K562 (cell line): ENCODE measurements around the gene AP3M1. TPM values are rescaled to one million over a fixed set of nuclear protein-coding genes. Genes with fewer than 3 reads are reported as not detected.

Experiments
- ATAC-seq: fragments of 200-7000 bp; cut with Tn5 transposase; 3 replicates; pipeline ENCODE4 v1.9.1; 2020; ENCODE audit warnings: moderate library complexity
- BruUV-seq: library from RNA; stranded (reverse); fragments of 400-500 nt; replicated peaks from 2 replicates; lab custom pipeline; 2021; lab: Mats Ljungman, UMichigan
- CTCF ChIA-PET: fragments of 300-600 bp; formaldehyde crosslinking; extraction: SDS; loops from one replicate; lab custom pipeline; 2021; ENCODE audit warnings: low intra/inter-chr PET ratio; lab: Yijun Ruan, JAX
- POLR2A ChIA-PET: fragments of 300-600, 350-650 bp; sonication (Branson Sonifier 250); formaldehyde crosslinking; extraction: SDS; loops from one replicate; lab custom pipeline; 2021; ENCODE audit warnings: antibody characterized with exemption, inconsistent platforms; lab: Yijun Ruan, JAX
- DNase-seq, 4 experiments: peaks; one replicate each; pipeline versions ENCODE4 v3.0.0 to v3.0.0-alpha.2; 2011 to 2018; ENCODE audit warnings: low spot score in 3 of 4, mixed read lengths in 3 of 4; ENCODE audit errors: extremely low read depth in 1 of 4
- FAIRE-seq: peaks from 2 replicates; lab custom pipeline; 2011; peaks lifted over from hg19 to GRCh38; lab: Jason Lieb, UNC
- H2AFZ ChIP-seq: 2 replicates; pipeline ENCODE4 v1.6.0; 2011; ENCODE audit warnings: low read depth, low read length, control low read depth, inconsistent platforms
- H3K27ac ChIP-seq: fragments of 200-600 bp; 3 replicates; pipeline ENCODE4 v1.8.0; 2011; ENCODE audit warnings: low read depth, mild to moderate bottlenecking, control low read depth, inconsistent platforms, low read length, moderate library complexity, mixed read lengths; ENCODE audit errors: extremely low read depth
- H3K27me3 ChIP-seq, 2 experiments: fragments of 300-600 bp in 1 of 2; 2 replicates in 1 of 2; 3 replicates in 1 of 2; pipeline versions ENCODE4 v1.6.0 to v1.8.0; 2011; ENCODE audit warnings: inconsistent platforms in 2 of 2, low read length in 2 of 2, mild to moderate bottlenecking in 1 of 2, mixed read lengths in 1 of 2, moderate library complexity in 1 of 2; ENCODE audit not compliant: control insufficient read depth in 2 of 2, insufficient read depth in 2 of 2
- H3K36me3 ChIP-seq: fragments of 300-600 bp; 3 replicates; pipeline ENCODE4 v1.8.0; 2011; ENCODE audit warnings: mild to moderate bottlenecking, low read length, inconsistent platforms; ENCODE audit not compliant: control insufficient read depth, insufficient read depth
- H3K4me1 ChIP-seq, 2 experiments: fragments of 200-600 bp in 1 of 2; replicated peaks in 1 of 2; 2 replicates in 1 of 2; 3 replicates in 1 of 2; pipeline versions ENCODE4 v1.5.1 to v1.8.0; 2011; ENCODE audit warnings: inconsistent platforms in 2 of 2, low read length in 2 of 2, mild to moderate bottlenecking in 1 of 2, mixed read lengths in 1 of 2, moderate library complexity in 1 of 2; ENCODE audit not compliant: control insufficient read depth in 2 of 2, insufficient read depth in 2 of 2
- H3K4me2 ChIP-seq: 2 replicates; pipeline ENCODE4 v1.6.1; 2011; ENCODE audit warnings: low read length, control low read depth, inconsistent platforms, mixed read lengths; ENCODE audit not compliant: insufficient read depth
- H3K4me3 ChIP-seq: fragments of 200-600 bp; sonication (generic), shearing (Covaris generic); 2 replicates; pipeline ENCODE4 v1.5.1; 2016; ENCODE audit warnings: control low read depth, inconsistent platforms
- H3K79me2 ChIP-seq: fragments of 200-600 bp; 3 replicates; pipeline ENCODE4 v1.8.0; 2011; ENCODE audit warnings: low read length, inconsistent platforms; ENCODE audit not compliant: control insufficient read depth, insufficient read depth
- H3K9ac ChIP-seq, 2 experiments: 2 replicates each; pipeline versions ENCODE4 v1.6.0 to v1.6.1; 2011; ENCODE audit warnings: low read depth in 2 of 2, low read length in 2 of 2, control low read depth in 1 of 2, inconsistent platforms in 1 of 2, mild to moderate bottlenecking in 1 of 2, mixed read lengths in 1 of 2; ENCODE audit not compliant: insufficient read depth in 1 of 2
- H3K9me1 ChIP-seq: one replicate; pipeline ENCODE4 v1.6.0; 2011; ENCODE audit warnings: inconsistent platforms, mild to moderate bottlenecking, low read length, moderate library complexity; ENCODE audit not compliant: control insufficient read depth, insufficient read depth
- H3K9me3 ChIP-seq: replicated peaks from 2 replicates; pipeline ENCODE4 v1.5.1; 2011; ENCODE audit warnings: low read depth, low read length, inconsistent platforms; ENCODE audit not compliant: control insufficient read depth, insufficient read depth
- H4K20me1 ChIP-seq: replicated peaks from 2 replicates; pipeline ENCODE4 v1.6.1; 2011; ENCODE audit warnings: low read length, inconsistent platforms, mixed read lengths; ENCODE audit not compliant: control insufficient read depth, insufficient read depth
- BMI1 ChIP-seq: fragments of 150-350 bp; IDR thresholded peaks from 2 replicates; pipeline ENCODE4 v1.6.1; 2014; ENCODE audit warnings: low read length
- CXXC5 ChIP-seq: fragments of 250-450 bp; sonication (Bioruptor Pico); IDR thresholded peaks from 2 replicates; pipeline ENCODE4 v1.8.0; 2022; ENCODE audit warnings: inconsistent platforms, mild to moderate bottlenecking, moderate library complexity
- PYGO2 ChIP-seq: fragments of 450-650 bp; IDR thresholded peaks from 2 replicates; pipeline ENCODE4 v1.6.1; 2016; ENCODE audit warnings: mild to moderate bottlenecking, missing genetic modification characterization, moderate library complexity, missing compliant biosample characterization
- SMAD3 ChIP-seq: fragments of 450-650 bp; formaldehyde crosslinking; conservative IDR thresholded peaks from 2 replicates; pipeline ENCODE4 v1.4.0; 2020; ENCODE audit warnings: mild to moderate bottlenecking
- SP1 ChIP-seq: sonication (generic); formaldehyde crosslinking; IDR thresholded peaks from 2 replicates; pipeline ENCODE4 v1.8.1; 2022; ENCODE audit warnings: mild to moderate bottlenecking, missing genetic modification reagents
- TAF15 ChIP-seq: fragments of 200-400 bp; formaldehyde crosslinking; IDR thresholded peaks from 2 replicates; pipeline ENCODE4 v1.6.1; 2017; ENCODE audit warnings: mild to moderate bottlenecking, low read depth, low read length, moderate library complexity
- U2AF2 ChIP-seq: fragments of 200-400 bp; formaldehyde crosslinking; optimal IDR thresholded peaks from 2 replicates; pipeline ENCODE3; 2017; ENCODE audit warnings: low read depth, mild to moderate bottlenecking, low read length
- ZNF134 ChIP-seq: fragments of 250-450 bp; sonication (Bioruptor Pico); conservative IDR thresholded peaks from 2 replicates; pipeline ENCODE4 v1.4.0; 2020
- ZNF23 ChIP-seq: fragments of 250-450 bp; sonication (Bioruptor Pico); IDR thresholded peaks from 2 replicates; pipeline ENCODE4 v1.4.0; 2020; ENCODE audit warnings: mild to moderate bottlenecking
- WGBS: fragments of 100-300 bp; shearing (Covaris generic); methylation state at CpG from one replicate; pipeline ENCODE4 v1.1.6; 2016; ENCODE audit warnings: low coverage, mixed read lengths; ENCODE audit not compliant: insufficient coverage; ENCODE audit errors: missing lambda C conversion rate; 5-methylcytosine and 5-hydroxymethylcytosine counted together
- in situ Hi-C: fragments of 300-500 bp; cut with MboI; formaldehyde crosslinking; loops from 4 replicates; pipeline ENCODE4 v1.15.0; 2018; ENCODE audit warnings: inconsistent platforms, mixed read lengths
- intact Hi-C: fragments of 100-400 bp; cut with micrococcal nuclease; formaldehyde crosslinking; loops from 2 replicates; pipeline ENCODE4 v1.14.2; 2022
- polyA plus RNA-seq, 8 experiments: library from polyadenylated mRNA; depleted of rRNA in 4 of 8; stranded (reverse) in 5 of 8; unstranded in 3 of 8; fragments of >200 nt; fragmentation: Nextera tagmentation in 2 of 8; fragmentation: Illumina TruSeq in 1 of 8; extraction: Ambion mirVana in 2 of 8; extraction: Trizol in 1 of 8; gene quantifications; 2 replicates each; pipeline versions ENCODE4 v1.2.1 to v1.2.3, GENCODE V29; 2011 to 2014; ENCODE audit warnings: inconsistent platforms in 1 of 8, missing spikeins in 1 of 8
- total RNA-seq, 7 experiments: library from RNA; depleted of rRNA in 6 of 7; stranded (reverse); fragments of >200 nt in 6 of 7; fragmentation: Illumina TruSeq in 2 of 7; extraction: Trizol in 2 of 7; gene quantifications; 2 replicates each; pipeline versions ENCODE4 v1.2.1 to v1.2.3, GENCODE V29; 2011 to 2021; ENCODE audit warnings: low replicate concordance in 1 of 7
- TF ChIP-seq, protein P1 (sequence below), 2 experiments: fragments of 450-650 bp; IDR thresholded peaks; 2 replicates each; pipeline ENCODE4 v1.6.1; 2016
- TF ChIP-seq, protein P2 (sequence below): fragments of 200-400 bp; formaldehyde crosslinking; IDR thresholded peaks from 2 replicates; pipeline ENCODE4 v1.6.1; 2017; ENCODE audit warnings: mild to moderate bottlenecking, low read depth, low read length, moderate library complexity
- TF ChIP-seq, protein P3 (sequence below): fragments of 250-450 bp; sonication (Bioruptor Pico); IDR thresholded peaks from 2 replicates; pipeline ENCODE4 v1.4.0; 2020; ENCODE audit warnings: mild to moderate bottlenecking, moderate library complexity, borderline replicate concordance

The AP3M1 gene
- total and polyA plus RNA-seq, 9 of the 15 experiments (the other 6 are each of a cell fraction or from before 2014, with no cell fraction given): 44.3 to 135 (median 67.6) TPM

DNA sequence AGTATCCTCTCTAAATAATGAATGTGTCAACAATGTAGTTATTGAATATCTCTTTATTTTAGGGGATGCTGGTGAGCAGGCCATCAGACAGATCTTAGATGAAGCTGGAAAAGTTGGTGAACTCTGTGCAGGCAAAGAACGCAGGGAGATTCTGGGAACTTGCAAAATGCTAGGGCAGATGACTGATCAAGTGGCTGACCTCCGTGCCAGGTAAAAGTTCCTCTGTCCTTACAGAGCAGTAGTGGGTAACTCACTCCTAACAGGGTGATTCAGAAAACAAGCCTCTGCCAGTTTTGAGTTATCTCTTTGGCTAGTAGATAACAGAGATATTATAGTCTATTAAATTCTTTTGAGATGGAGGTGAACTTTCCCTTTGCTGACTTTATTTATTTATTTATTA lies 67.3 kb downstream of the AP3M1 start:
- H3K9me1 ChIP-seq: no peaks in the 10 kb centered on the region
- POLR2A ChIA-PET: no interaction called here
- H3K4me1 ChIP-seq: peaks cover 0 to 15% of the 10 kb centered on the region in 2 experiments; a peak in 1 of 5 replicates

More for the DNA sequence above, 67.3 kb downstream of the AP3M1 start:
- no peaks in the 10 kb centered on the region for H3K9me3 ChIP-seq
- H4K20me1 ChIP-seq: no peaks in the 10 kb centered on the region
- peaks cover 54% of the 10 kb centered on the region for H3K36me3 ChIP-seq
- no peak overlapping the region for H3K9ac ChIP-seq
- no peaks in the 10 kb centered on the region for H3K79me2 ChIP-seq
- no peak overlapping the region for H3K27ac ChIP-seq
- intact Hi-C loops (loop anchor here (5.0 kb wide), 1 partner anchor 86 kb away; the partner anchor contains the start of gene VCL), in situ Hi-C loops (loop anchor here (5.0 kb wide), 1 partner anchor 196 kb away; no protein-coding TSS in a partner anchor)
- WGBS: 93% methylated on average over 2 of the region's 2 CpGs
- no peak overlapping the region for H2AFZ ChIP-seq
- FAIRE-seq (no peak), ATAC-seq (no peak), DNase-seq (no peak)
- CTCF ChIA-PET: no interaction called here
- TF ChIP-seq ZNF23 (CRISPR knock-in tag): no peak
- no peak for TF ChIP-seq ZNF134 (CRISPR knock-in tag)
- no peak for TF ChIP-seq SMAD3 (CRISPR knock-in tag)
- TF ChIP-seq TAF15: no peak
- TF ChIP-seq, protein P1, sequence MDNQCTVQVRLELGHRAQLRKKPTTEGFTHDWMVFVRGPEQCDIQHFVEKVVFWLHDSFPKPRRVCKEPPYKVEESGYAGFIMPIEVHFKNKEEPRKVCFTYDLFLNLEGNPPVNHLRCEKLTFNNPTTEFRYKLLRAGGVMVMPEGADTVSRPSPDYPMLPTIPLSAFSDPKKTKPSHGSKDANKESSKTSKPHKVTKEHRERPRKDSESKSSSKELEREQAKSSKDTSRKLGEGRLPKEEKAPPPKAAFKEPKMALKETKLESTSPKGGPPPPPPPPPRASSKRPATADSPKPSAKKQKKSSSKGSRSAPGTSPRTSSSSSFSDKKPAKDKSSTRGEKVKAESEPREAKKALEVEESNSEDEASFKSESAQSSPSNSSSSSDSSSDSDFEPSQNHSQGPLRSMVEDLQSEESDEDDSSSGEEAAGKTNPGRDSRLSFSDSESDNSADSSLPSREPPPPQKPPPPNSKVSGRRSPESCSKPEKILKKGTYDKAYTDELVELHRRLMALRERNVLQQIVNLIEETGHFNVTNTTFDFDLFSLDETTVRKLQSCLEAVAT (IDR thresholded peaks at IDR 0.05): no peak
- TF ChIP-seq, protein P2, sequence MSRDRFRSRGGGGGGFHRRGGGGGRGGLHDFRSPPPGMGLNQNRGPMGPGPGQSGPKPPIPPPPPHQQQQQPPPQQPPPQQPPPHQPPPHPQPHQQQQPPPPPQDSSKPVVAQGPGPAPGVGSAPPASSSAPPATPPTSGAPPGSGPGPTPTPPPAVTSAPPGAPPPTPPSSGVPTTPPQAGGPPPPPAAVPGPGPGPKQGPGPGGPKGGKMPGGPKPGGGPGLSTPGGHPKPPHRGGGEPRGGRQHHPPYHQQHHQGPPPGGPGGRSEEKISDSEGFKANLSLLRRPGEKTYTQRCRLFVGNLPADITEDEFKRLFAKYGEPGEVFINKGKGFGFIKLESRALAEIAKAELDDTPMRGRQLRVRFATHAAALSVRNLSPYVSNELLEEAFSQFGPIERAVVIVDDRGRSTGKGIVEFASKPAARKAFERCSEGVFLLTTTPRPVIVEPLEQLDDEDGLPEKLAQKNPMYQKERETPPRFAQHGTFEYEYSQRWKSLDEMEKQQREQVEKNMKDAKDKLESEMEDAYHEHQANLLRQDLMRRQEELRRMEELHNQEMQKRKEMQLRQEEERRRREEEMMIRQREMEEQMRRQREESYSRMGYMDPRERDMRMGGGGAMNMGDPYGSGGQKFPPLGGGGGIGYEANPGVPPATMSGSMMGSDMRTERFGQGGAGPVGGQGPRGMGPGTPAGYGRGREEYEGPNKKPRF: no peak
- TF ChIP-seq SP1: no peak
- TF ChIP-seq BMI1: no peak
- TF ChIP-seq, protein P3, sequence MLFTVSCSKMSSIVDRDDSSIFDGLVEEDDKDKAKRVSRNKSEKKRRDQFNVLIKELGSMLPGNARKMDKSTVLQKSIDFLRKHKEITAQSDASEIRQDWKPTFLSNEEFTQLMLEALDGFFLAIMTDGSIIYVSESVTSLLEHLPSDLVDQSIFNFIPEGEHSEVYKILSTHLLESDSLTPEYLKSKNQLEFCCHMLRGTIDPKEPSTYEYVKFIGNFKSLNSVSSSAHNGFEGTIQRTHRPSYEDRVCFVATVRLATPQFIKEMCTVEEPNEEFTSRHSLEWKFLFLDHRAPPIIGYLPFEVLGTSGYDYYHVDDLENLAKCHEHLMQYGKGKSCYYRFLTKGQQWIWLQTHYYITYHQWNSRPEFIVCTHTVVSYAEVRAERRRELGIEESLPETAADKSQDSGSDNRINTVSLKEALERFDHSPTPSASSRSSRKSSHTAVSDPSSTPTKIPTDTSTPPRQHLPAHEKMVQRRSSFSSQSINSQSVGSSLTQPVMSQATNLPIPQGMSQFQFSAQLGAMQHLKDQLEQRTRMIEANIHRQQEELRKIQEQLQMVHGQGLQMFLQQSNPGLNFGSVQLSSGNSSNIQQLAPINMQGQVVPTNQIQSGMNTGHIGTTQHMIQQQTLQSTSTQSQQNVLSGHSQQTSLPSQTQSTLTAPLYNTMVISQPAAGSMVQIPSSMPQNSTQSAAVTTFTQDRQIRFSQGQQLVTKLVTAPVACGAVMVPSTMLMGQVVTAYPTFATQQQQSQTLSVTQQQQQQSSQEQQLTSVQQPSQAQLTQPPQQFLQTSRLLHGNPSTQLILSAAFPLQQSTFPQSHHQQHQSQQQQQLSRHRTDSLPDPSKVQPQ (CRISPR knock-in tag): no peak
- no peak for TF ChIP-seq CXXC5 (CRISPR knock-in tag)
- TF ChIP-seq U2AF2: no peak
- no peak for TF ChIP-seq PYGO2 (tag)
- BruUV-seq: no TSS peak
- no peak overlapping the region for H3K4me2 ChIP-seq
- no peak overlapping the region for H3K4me3 ChIP-seq
- no peaks in the 10 kb centered on the region for H3K27me3 ChIP-seq
